ENCODE results near the gene CD84.
"Not testable (repeated sequence)": the region's sequence is repeated elsewhere in the genome, so short reads cannot be mapped to it uniquely, and the experiment has no call there.

CD84 gene

DNA sequence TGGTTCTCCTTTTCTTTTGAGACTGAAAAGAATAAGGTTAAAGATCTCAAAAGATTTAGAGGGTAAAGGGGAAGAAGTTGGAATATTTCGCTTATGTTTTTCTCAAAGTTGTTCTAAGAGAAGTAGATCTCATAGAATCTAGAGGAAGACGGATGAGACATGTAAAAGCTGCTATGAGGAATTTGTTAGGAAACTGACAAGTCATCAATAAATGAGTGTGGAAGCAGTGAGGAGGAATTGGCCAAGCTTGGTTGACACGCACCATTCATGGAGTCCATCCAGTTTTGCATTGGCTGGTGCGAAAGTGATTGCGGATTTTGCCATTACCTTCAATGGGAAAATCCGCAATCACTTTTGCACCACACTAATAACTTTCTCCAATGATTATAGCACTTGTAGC is 76.2 kb downstream of the CD84 start:
- DNase-seq (ENCODE audit: low spot score), result no peak

DNA sequence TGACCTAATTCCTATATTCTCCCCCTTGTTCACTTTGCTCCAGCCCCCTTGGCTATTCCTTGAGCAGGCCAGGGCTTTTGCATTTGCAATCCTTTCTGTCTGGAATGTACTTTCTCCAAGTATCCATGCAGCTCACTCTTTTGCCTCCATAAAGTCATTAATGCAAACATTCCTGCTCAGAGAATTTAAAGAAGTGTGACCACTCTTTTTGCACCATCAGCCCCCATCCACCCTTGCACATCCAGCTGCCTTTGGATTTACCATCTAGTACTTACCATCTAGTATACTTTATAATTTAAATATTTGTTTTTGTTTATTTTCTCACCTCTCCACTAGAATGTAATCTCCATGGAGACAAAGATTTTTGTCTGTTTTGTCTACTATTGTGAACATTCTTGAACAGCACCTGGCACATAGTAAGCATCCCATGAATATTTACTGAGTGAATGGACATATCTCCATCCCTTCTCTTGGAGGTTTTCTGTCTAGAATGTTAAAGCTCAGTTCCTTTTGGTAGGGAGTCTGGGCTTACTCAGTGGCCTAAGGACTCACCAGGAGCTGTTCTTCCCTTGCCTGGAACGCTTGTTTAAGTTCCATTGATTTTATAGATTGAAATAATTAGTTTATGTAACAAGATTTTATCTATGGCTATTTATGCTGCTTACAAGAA is 78.8 kb downstream of the CD84 start:
- no peak for DNase-seq (ENCODE audit: low spot score)

GRCh38 chr1:160499631-160500030 is 79.7 kb downstream of the CD84 start:
- DNase-seq (ENCODE audit: low spot score), result no peak

- not testable (repeated sequence) for DNase-seq (ENCODE audit: low spot score)
Observed at GRCh38 chr1:160498301-160499065, 80.8 kb downstream of the CD84 start.

DNA sequence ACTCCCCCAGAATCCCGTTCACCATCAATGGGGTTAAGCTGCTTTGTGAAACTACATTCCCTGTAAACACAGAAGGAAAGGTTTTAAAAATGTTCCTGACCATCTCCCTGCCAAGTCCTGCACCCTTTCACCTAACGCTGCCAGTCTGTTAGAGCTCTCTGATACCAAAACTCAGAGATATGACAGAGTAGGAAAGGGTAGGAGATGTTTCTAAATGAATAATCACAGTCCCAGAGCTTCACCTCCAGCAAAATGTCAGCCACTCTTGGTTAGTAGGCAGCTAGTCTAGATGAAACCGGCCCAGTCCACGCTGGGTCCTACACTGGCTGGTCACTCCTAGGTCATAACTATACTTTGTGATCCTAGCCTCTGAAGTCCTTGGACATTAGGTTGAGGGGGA is 83.0 kb downstream of the CD84 start:
- no peak for DNase-seq (ENCODE audit: low spot score)

DNA sequence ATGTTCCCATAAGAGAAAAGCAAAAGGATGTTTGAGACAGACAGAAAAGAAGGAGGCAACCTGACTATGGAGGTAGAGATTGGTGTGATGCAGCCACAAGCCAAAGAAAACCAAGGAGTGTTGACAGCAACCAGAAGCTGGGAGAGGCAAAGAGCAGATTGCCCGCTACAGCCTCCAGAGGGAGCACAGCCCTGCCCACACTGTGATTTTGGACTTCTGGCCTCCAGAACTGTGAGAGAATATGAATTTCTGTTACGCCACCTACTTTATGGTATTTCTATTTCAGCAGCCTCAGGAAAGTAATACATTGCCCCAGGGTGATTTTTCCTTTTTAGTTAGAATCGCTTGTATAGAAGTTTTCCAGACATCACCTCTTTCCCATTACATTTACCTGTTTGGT is 84.7 kb downstream of the CD84 start:
- DNase-seq (ENCODE audit: low spot score), result no peak

- no peak for DNase-seq (ENCODE audit: low spot score)
Observed at GRCh38 chr1:160492617-160493016, 86.7 kb downstream of the CD84 start.

- no peak for DNase-seq (ENCODE audit: low spot score)
Observed at GRCh38 chr1:160491981-160492380, 87.3 kb downstream of the CD84 start.
